B cell (primary cell): ENCODE results near the gene BNIP5. TPM values are rescaled to one million over a fixed set of nuclear protein-coding genes. Genes with fewer than 3 reads are reported as not detected.

Source experiments
- ATAC-seq: fragments of 200-7000 bp; cut with Tn5 transposase; one replicate; pipeline ENCODE4 v1.10.0; 2021; ENCODE audit warnings: low read depth, mild to moderate bottlenecking, moderate number of reproducible peaks, moderate library complexity
- CTCF ChIA-PET: fragments of 350-600 bp; sonication (Branson Sonifier 250); formaldehyde crosslinking; loops from one replicate; lab custom pipeline; 2021; ENCODE audit warnings: antibody characterized with exemption, inconsistent platforms; lab: Charles Lee
- POLR2A ChIA-PET: fragments of 350-600 bp; sonication (Branson Sonifier 250); formaldehyde crosslinking; loops from one replicate; lab custom pipeline; 2021; ENCODE audit warnings: antibody characterized with exemption; lab: Charles Lee
- DNase-seq: peaks from one replicate; pipeline ENCODE4 v3.0.0; 2013
- H2AFZ ChIP-seq: 2 replicates; pipeline ENCODE4 v1.6.1; 2012; ENCODE audit warnings: mild to moderate bottlenecking, low read depth, low read length; ENCODE audit not compliant: insufficient read depth, poor library complexity, severe bottlenecking
- H3K27ac ChIP-seq, 2 donors: 1 replicate in 1 of 2; 2 replicates in 1 of 2; pipeline ENCODE4 v1.5.1; 2012 to 2013; ENCODE audit warnings: low read length in 2 of 2, mild to moderate bottlenecking in 2 of 2, moderate library complexity in 1 of 2
- H3K27me3 ChIP-seq, 4 experiments: fragments of 200-600 bp in 1 of 4; sonication (generic) in 1 of 4; replicated peaks in 1 of 4; 1 replicate in 2 of 4; 2 replicates in 2 of 4; pipeline versions ENCODE4 v1.6.1 to v1.7.0; 2013 to 2016; ENCODE audit warnings: low read length in 3 of 4, mild to moderate bottlenecking in 2 of 4, mixed read lengths in 1 of 4, moderate library complexity in 1 of 4; ENCODE audit not compliant: insufficient read depth in 4 of 4, control insufficient read depth in 3 of 4; ENCODE audit errors: control extremely low read depth in 1 of 4
- H3K36me3 ChIP-seq, 2 experiments: replicated peaks in 1 of 2; 1 replicate in 1 of 2; 2 replicates in 1 of 2; pipeline versions ENCODE4 v1.6.1 to v1.7.1; 2013; ENCODE audit warnings: low read length in 1 of 2; ENCODE audit not compliant: insufficient read depth in 2 of 2, control insufficient read depth in 1 of 2; ENCODE audit errors: control extremely low read depth in 1 of 2, extremely low read depth in 1 of 2
- H3K4me1 ChIP-seq, 2 donors: fragments of 200-600 bp in 1 of 2; sonication (generic) in 1 of 2; 1 replicate in 1 of 2; 2 replicates in 1 of 2; pipeline versions ENCODE4 v1.5.1 to v1.6.1; 2013 to 2017; ENCODE audit warnings: low read length in 2 of 2; ENCODE audit not compliant: control insufficient read depth in 2 of 2, insufficient read depth in 2 of 2
- H3K4me2 ChIP-seq: replicated peaks from 2 replicates; pipeline ENCODE3; 2012; ENCODE audit warnings: mild to moderate bottlenecking, low read depth, low read length; ENCODE audit not compliant: poor library complexity, severe bottlenecking
- H3K4me3 ChIP-seq, 5 experiments: fragments of 200-600 bp in 1 of 5; sonication (generic) in 1 of 5; 1 replicate in 3 of 5; 2 replicates in 2 of 5; pipeline versions ENCODE4 v1.5.1 to v1.7.0; 2011 to 2016; ENCODE audit warnings: low read length in 4 of 5, mild to moderate bottlenecking in 4 of 5, low read depth in 2 of 5, control low read depth in 1 of 5, moderate library complexity in 1 of 5; ENCODE audit not compliant: insufficient read depth in 1 of 5; ENCODE audit errors: control extremely low read depth in 1 of 5, extremely low read depth in 1 of 5
- H3K79me2 ChIP-seq: fragments of 200-600 bp; sonication (generic); one replicate; pipeline ENCODE4 v1.6.0; 2016; ENCODE audit warnings: low read length; ENCODE audit not compliant: control insufficient read depth, insufficient read depth
- H3K9ac ChIP-seq: fragments of 200-600 bp; sonication (generic); 2 replicates; pipeline ENCODE4 v1.6.1; 2017; ENCODE audit warnings: mild to moderate bottlenecking, low read length, moderate library complexity
- H3K9me3 ChIP-seq, 3 donors: one replicate each; pipeline versions ENCODE4 v1.6.1 to v1.7.1; 2013; ENCODE audit warnings: low read length in 2 of 3; ENCODE audit not compliant: control insufficient read depth in 2 of 3, insufficient read depth in 1 of 3; ENCODE audit errors: control extremely low read depth in 1 of 3
- H4K20me1 ChIP-seq: 2 replicates; pipeline ENCODE4 v1.6.0; 2012; ENCODE audit warnings: mild to moderate bottlenecking, low read length; ENCODE audit not compliant: insufficient read depth, control insufficient read depth, poor library complexity, severe bottlenecking
- H3K27ac Mint-ChIP-seq: one replicate; pipeline ENCODE4 v1.8.0; 2021; ENCODE audit warnings: mixed read lengths
- H3K27me3 Mint-ChIP-seq: one replicate; pipeline ENCODE4 v1.8.0; 2021; ENCODE audit warnings: mixed read lengths
- H3K4me1 Mint-ChIP-seq: one replicate; pipeline ENCODE4 v1.8.0; 2021; ENCODE audit warnings: mixed read lengths
- H3K4me3 Mint-ChIP-seq: one replicate; pipeline ENCODE4 v1.8.0; 2021; ENCODE audit warnings: mixed read lengths
- H3K9me3 Mint-ChIP-seq: one replicate; pipeline ENCODE4 v1.8.0; 2022; ENCODE audit warnings: mixed read lengths; ENCODE audit not compliant: insufficient read depth
- EZH2 ChIP-seq: IDR thresholded peaks from 2 replicates; pipeline ENCODE4 v1.6.1; 2012; ENCODE audit warnings: borderline replicate concordance, low read depth, mild to moderate bottlenecking, moderate library complexity, low read length; ENCODE audit not compliant: insufficient read depth, poor library complexity, severe bottlenecking
- WGBS: methylation state at CpG from one replicate; pipeline ENCODE4 v1.1.5; 2013; ENCODE audit warnings: missing lambda C conversion rate; ENCODE audit not compliant: insufficient coverage; 5-methylcytosine and 5-hydroxymethylcytosine counted together
- intact Hi-C: fragments of 100-400 bp; cut with micrococcal nuclease; formaldehyde crosslinking; loops from one replicate; pipeline ENCODE4 v1.10.0; 2022
- polyA plus RNA-seq: library from polyadenylated mRNA; depleted of rRNA; stranded (reverse); fragments of >200 nt; gene quantifications from 2 replicates; pipeline ENCODE4 v1.2.3, GENCODE V29; 2012
- total RNA-seq, 2 donors: library from RNA; stranded (reverse); fragments of 120-200 nt in 1 of 2; gene quantifications; 1 replicate in 1 of 2; 2 replicates in 1 of 2; pipeline versions ENCODE4 v1.2.3 to v1.2.4, GENCODE V29; 2013 to 2022
- TF ChIP-seq, protein P1 (sequence below): fragments of 200-600 bp; IDR thresholded peaks from one replicate; pipeline ENCODE4 v1.8.0; 2022; ENCODE audit warnings: antibody characterized with exemption, mild to moderate bottlenecking

BNIP5 gene
- total and polyA plus RNA-seq, 2 donors (not counting 1 experiment from before 2014, with no cell fraction given), result 0.06 to 0.10 TPM

- POLR2A ChIA-PET, result interaction anchor here (0.6 kb wide), 1 partner anchor 1219 kb away, joined by 5 read pairs; the partner anchor contains the start of gene CCDC167
Observed at GRCh38 chr6:36280467-36280866, 56.2 kb downstream of the BNIP5 start.

GRCh38 chr6:36277946-36278470 is 58.7 kb downstream of the BNIP5 start:
- H3K4me3 ChIP-seq, result no peak overlapping the region
- H3K4me1 Mint-ChIP-seq, result peaks cover 14% of the 10 kb centered on the region
- H2AFZ ChIP-seq, result no peak overlapping the region
- H3K4me2 ChIP-seq, result no peak overlapping the region
- H3K4me1 ChIP-seq, result peaks cover 9 to 11% of the 10 kb centered on the region in 2 donors
- H3K79me2 ChIP-seq, result no peaks in the 10 kb centered on the region
- intact Hi-C loops, result no loop called here
- no peak overlapping the region for H3K27ac ChIP-seq
- ChIA-PET POLR2A (no interaction called here), CTCF (no interaction called here)
- no peaks in the 10 kb centered on the region for H3K9me3 ChIP-seq
- ATAC-seq, result no peak
- no peaks in the 10 kb centered on the region for H3K9me3 Mint-ChIP-seq
- H4K20me1 ChIP-seq, result no peaks in the 10 kb centered on the region
- peaks cover 0 to 13% (median 0%) of the 10 kb centered on the region in 4 experiments for H3K27me3 ChIP-seq
- no peak overlapping the region for H3K9ac ChIP-seq
- peaks cover 36% of the 10 kb centered on the region for H3K27me3 Mint-ChIP-seq
- TF ChIP-seq, protein P1, sequence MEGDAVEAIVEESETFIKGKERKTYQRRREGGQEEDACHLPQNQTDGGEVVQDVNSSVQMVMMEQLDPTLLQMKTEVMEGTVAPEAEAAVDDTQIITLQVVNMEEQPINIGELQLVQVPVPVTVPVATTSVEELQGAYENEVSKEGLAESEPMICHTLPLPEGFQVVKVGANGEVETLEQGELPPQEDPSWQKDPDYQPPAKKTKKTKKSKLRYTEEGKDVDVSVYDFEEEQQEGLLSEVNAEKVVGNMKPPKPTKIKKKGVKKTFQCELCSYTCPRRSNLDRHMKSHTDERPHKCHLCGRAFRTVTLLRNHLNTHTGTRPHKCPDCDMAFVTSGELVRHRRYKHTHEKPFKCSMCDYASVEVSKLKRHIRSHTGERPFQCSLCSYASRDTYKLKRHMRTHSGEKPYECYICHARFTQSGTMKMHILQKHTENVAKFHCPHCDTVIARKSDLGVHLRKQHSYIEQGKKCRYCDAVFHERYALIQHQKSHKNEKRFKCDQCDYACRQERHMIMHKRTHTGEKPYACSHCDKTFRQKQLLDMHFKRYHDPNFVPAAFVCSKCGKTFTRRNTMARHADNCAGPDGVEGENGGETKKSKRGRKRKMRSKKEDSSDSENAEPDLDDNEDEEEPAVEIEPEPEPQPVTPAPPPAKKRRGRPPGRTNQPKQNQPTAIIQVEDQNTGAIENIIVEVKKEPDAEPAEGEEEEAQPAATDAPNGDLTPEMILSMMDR, result no peak
- TF ChIP-seq EZH2, result no peak
- no peak overlapping the region for H3K4me3 Mint-ChIP-seq
- H3K36me3 ChIP-seq, result no peaks in the 10 kb centered on the region
- DNase-seq, result no peak
- 92% methylated on average over 2 of the region's 2 CpGs for WGBS
- H3K27ac Mint-ChIP-seq, result no peak overlapping the region

More at GRCh38 chr6:36280467-36280866, 56.2 kb downstream of the BNIP5 start:
- H3K4me1 ChIP-seq, result peaks cover 9 to 11% of the 10 kb centered on the region in 2 donors
- no peaks in the 10 kb centered on the region for H3K9me3 ChIP-seq
- H3K4me3 ChIP-seq, result no peak overlapping the region
- no peak overlapping the region for H3K27ac Mint-ChIP-seq
- peaks cover 38% of the 10 kb centered on the region for H3K27me3 Mint-ChIP-seq
- H3K9me3 Mint-ChIP-seq, result no peaks in the 10 kb centered on the region
- no peaks in the 10 kb centered on the region for H4K20me1 ChIP-seq
- intact Hi-C loops, result no loop called here
- no peak overlapping the region for H2AFZ ChIP-seq
- no peak for ATAC-seq
- H3K27me3 ChIP-seq, result peaks cover 0 to 29% (median 9%) of the 10 kb centered on the region in 4 experiments
- no peak overlapping the region for H3K4me2 ChIP-seq
- peaks cover 14% of the 10 kb centered on the region for H3K4me1 Mint-ChIP-seq
- H3K36me3 ChIP-seq, result no peaks in the 10 kb centered on the region
- TF ChIP-seq, protein P1, result no peak
- no peak for TF ChIP-seq EZH2
- H3K4me3 Mint-ChIP-seq, result no peak overlapping the region
- DNase-seq, result peak; percentile 40
- H3K27ac ChIP-seq, result no peak overlapping the region
- no peak overlapping the region for H3K9ac ChIP-seq
- 38% methylated on average over 3 of the region's 3 CpGs for WGBS
- H3K79me2 ChIP-seq, result no peaks in the 10 kb centered on the region
- CTCF ChIA-PET, result interaction anchor here (2.7 kb wide), 1 partner anchor 22 kb away, joined by 6 read pairs; no protein-coding TSS in a partner anchor
